Measurements from ENCODE around the gene IKZF1. TPM values are rescaled to one million over a fixed set of nuclear protein-coding genes. Genes with fewer than 3 reads are reported as not detected.
A peak's percentile ranks its signal among the peaks of the same experiment; 100 is the strongest.

IKZF1 gene
- total RNA-seq, 4 donors from 2014 or later, result 25.3 to 108 (median 31.7) TPM

DNA sequence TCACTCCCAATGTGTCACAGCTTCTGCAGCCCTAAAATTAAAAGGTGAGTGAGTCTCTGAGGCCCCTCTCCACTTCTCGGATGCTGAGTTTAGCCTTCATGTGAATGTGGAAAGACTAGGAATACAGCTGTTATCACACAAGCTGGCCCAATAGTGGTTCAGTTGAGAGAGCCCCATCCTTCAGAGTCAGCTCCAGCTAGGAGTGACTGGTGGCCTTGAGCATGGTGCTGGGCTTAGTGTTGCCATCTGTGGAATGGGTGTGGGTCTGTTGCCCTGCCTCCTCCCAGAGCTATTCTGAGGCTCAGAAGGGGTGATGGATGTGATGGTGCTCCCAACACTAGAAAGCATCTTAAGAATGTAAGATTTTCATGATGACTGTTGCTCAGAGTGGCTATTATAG, 89.8 kb downstream of the IKZF1 start:
- peak overlapping the region in 1 of 4 donors; percentile 75 for H3K27ac ChIP-seq
- DNase-seq, result no peak
- TF ChIP-seq, protein P1, sequence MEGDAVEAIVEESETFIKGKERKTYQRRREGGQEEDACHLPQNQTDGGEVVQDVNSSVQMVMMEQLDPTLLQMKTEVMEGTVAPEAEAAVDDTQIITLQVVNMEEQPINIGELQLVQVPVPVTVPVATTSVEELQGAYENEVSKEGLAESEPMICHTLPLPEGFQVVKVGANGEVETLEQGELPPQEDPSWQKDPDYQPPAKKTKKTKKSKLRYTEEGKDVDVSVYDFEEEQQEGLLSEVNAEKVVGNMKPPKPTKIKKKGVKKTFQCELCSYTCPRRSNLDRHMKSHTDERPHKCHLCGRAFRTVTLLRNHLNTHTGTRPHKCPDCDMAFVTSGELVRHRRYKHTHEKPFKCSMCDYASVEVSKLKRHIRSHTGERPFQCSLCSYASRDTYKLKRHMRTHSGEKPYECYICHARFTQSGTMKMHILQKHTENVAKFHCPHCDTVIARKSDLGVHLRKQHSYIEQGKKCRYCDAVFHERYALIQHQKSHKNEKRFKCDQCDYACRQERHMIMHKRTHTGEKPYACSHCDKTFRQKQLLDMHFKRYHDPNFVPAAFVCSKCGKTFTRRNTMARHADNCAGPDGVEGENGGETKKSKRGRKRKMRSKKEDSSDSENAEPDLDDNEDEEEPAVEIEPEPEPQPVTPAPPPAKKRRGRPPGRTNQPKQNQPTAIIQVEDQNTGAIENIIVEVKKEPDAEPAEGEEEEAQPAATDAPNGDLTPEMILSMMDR (IDR thresholded peaks at IDR 0.05), result no peak
- no peak for TF ChIP-seq POLR2A (IDR thresholded peaks at IDR 0.05)

DNA sequence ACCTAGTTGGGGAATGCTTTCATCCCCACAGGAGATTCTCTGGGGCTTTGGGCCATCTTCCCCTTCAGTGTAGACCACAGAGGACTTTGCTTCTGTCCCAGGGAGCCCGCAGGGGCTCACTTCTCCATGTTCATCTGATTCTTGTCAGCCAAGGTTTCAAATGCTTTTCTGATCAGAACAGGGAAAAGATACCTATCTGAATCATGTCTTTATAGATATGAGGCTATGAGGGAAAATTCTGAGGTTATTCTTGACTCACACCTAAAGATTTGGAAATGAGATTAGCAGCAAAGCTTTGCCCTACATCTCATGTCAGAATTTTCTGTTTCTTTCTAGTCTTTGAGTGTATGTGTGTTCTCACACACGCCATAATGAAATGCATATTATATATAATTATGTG, 92.3 kb downstream of the IKZF1 start:
- DNase-seq, result no peak
- no peaks in the 10 kb centered on the region for H3K27me3 ChIP-seq
- peaks cover 0 to 7% (median 0%) of the 10 kb centered on the region in 3 donors for H3K36me3 ChIP-seq
- H3K4me1 ChIP-seq, result peaks cover 0 to 34% (median 9%) of the 10 kb centered on the region in 4 donors
- TF ChIP-seq POLR2A (IDR thresholded peaks at IDR 0.05), result no peak
- TF ChIP-seq, protein P1 (IDR thresholded peaks at IDR 0.05), result no peak
- H3K27ac ChIP-seq, result peak overlapping the region in 1 of 4 donors; percentile 60
- no peaks in the 10 kb centered on the region for H3K9me3 ChIP-seq
- no peak overlapping the region for H3K4me3 ChIP-seq

More for the DNA sequence above, 89.8 kb downstream of the IKZF1 start:
- Histone ChIP-seq H3K27me3 (no peaks in the 10 kb centered on the region), H3K9me3 (no peaks in the 10 kb centered on the region), H3K4me1 (peaks cover 0 to 34% (median 9%) of the 10 kb centered on the region in 4 donors), H3K36me3 (no peaks in the 10 kb centered on the region), H3K4me3 (peak overlapping the region in 1 of 4 donors; percentile 3)

DNA sequence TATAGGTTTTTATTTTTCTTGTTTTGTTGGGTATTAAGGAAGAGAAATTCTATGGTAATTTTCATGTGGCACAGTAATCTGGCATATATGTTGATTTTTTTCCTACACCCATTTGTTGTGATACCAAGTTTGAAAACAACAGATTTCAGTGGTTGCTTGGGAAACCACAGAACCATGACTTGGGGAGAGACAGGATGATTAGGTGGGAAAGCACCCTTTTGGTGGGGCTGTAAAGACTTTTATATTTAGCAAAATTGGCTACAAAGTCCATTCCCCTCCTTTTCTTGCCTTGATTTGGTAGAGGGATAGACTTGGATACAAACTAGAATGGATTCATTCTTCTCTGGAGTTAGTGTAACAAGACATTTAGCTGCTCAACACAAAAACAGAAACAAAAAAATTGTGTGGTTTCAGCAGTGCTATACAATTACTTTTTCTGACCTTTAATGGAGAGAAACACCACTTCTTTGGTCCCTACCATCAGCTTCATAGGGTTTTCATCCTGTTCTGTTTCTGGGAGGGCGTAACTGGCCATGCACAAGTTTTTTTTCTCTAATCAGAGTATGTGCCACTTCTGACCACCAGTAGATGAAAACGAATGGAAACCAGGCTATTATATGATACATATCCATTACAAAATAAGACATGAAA, 92.9 kb downstream of the IKZF1 start:
- Histone ChIP-seq H3K9me3 (no peaks in the 10 kb centered on the region), H3K36me3 (peaks cover 0 to 7% (median 0%) of the 10 kb centered on the region in 3 donors), H3K4me3 (no peak overlapping the region), H3K27ac (peak overlapping the region in 1 of 4 donors; percentile 60), H3K4me1 (peaks cover 0 to 34% (median 9%) of the 10 kb centered on the region in 4 donors), H3K27me3 (no peaks in the 10 kb centered on the region)
- TF ChIP-seq, protein P1 (IDR thresholded peaks at IDR 0.05), result no peak
- TF ChIP-seq POLR2A (IDR thresholded peaks at IDR 0.05), result no peak
- no peak for DNase-seq

DNA sequence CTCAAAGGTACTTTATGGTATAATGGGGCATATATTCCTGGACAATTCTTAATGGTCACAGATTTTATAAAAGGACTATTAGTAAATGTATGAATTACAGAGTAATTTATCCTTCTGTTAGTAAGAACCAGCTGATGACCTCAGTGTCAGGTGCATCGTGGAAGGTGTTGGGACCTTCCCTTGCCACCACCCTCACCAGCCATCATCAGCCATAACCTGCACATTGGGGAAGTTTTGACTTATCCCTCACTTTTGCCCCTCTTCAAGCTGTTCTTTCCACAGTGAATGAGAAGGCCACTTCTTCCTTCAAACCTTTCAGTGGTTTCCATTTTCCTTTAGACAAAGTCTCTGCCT, 93.4 kb downstream of the IKZF1 start:
- Histone ChIP-seq H3K27ac (no peak overlapping the region), H3K4me1 (peaks cover 0 to 29% (median 7%) of the 10 kb centered on the region in 4 donors), H3K4me3 (no peak overlapping the region), H3K9me3 (no peaks in the 10 kb centered on the region), H3K27me3 (no peaks in the 10 kb centered on the region), H3K36me3 (peaks cover 0 to 7% (median 0%) of the 10 kb centered on the region in 3 donors)
- no peak for DNase-seq
- TF ChIP-seq POLR2A (IDR thresholded peaks at IDR 0.05), result no peak
- TF ChIP-seq, protein P1 (IDR thresholded peaks at IDR 0.05), result no peak

DNA sequence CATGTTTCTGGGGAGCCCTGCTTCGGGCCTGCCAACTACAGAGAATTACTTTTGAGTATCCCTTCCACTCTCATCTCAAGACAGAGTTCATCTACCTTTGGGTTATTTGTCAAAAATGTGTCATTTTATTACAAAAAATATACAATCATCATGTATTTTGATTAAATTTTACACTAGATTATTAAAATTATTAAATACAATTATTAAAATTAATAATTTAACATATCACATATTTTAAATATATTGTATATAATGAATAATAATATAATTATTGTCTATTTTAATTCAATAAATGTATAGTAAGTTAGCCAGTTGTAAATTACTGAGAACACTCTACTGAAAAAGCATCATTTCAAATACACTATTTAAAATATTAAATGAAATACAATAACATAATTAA, 94.7 kb downstream of the IKZF1 start:
- TF ChIP-seq, protein P1 (IDR thresholded peaks at IDR 0.05), result no peak
- TF ChIP-seq POLR2A (IDR thresholded peaks at IDR 0.05), result no peak
- Histone ChIP-seq H3K4me1 (peaks cover 0 to 17% (median 4%) of the 10 kb centered on the region in 4 donors), H3K4me3 (no peak overlapping the region), H3K9me3 (no peaks in the 10 kb centered on the region), H3K27me3 (no peaks in the 10 kb centered on the region), H3K27ac (no peak overlapping the region), H3K36me3 (peaks cover 0 to 7% (median 0%) of the 10 kb centered on the region in 3 donors)
- no peak for DNase-seq
